Ramos (cell line): Measurements from ENCODE around the gene FAM237B.
"Not testable (repeated sequence)": the region's sequence is repeated elsewhere in the genome, so short reads cannot be mapped to it uniquely, and the experiment has no call there.

Experiments
- in situ Hi-C: fragments of 300-500 bp; cut with MboI; formaldehyde crosslinking; loops from one replicate; pipeline ENCODE4 v1.14.3; 2022; ENCODE audit warnings: low sequenced_read_pairs; ENCODE audit not compliant: unreplicated experiment

FAM237B gene

DNA sequence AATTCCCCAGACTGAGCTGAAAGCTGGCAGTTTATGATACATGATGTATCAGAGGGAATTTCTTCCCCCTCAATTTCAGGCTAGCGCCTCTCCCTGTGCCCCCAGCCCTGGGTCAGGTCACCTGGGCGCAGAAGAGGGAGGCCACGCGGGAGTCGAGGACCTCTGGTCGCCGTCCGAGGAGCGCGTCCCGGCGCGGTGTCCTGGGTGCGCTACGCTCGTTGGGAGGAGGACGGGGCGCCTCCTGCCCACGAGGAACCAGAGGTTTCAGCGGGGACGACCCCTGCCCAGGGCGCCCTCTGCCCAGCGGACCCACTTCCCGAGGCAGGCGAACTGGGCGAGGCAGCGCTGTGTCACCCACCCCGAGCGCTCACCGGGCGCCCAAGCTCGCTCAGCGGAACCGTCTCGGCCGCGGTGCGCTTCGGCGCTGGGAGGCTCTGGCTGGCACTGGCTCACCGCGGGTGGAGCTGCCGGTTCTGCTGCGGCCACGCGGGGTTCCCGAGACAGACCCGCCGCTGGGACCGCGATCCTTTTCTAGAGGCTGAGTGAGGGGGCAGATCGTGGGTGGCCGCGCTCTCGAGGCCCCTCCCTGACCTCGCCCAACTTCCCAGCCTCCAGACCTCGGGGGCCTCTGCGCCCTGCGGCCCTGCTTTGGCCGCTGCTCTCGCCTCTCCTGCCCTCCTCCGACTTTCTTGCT, at the start of gene FAM237B:
FAM237B (minus strand) TSS at position 504 of the 694 bp plus-strand sequence. CDS start 1,556 bp downstream, outside the sequence.
- in situ Hi-C loops = no loop called here

DNA sequence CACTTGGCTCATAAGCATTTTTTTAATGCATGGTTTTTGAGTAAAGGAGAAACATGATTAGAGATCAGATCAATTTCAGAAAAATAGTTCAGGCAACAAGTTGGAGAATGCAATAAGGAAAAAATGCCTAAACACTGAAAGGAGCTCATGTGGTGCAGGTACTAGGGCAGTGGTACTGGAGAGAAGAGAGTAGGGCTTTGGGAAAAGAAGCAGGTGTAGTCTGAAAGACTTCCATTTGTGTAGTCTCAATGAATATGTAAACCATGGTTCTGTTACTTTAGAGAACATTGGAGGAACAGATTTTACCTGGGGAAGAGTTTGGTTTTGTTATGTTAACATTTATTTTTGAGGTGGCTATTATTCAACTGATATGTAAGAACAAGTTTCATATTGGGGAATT, 30.9 kb upstream of the FAM237B start:
- in situ Hi-C loops = no loop called here

GRCh38 chr7:90350032-90350431, 28.9 kb upstream of the FAM237B start:
- in situ Hi-C loops = not testable (repeated sequence)

- in situ Hi-C loops = no loop called here
Measured at GRCh38 chr7:90349305-90349704, 28.2 kb upstream of the FAM237B start.

DNA sequence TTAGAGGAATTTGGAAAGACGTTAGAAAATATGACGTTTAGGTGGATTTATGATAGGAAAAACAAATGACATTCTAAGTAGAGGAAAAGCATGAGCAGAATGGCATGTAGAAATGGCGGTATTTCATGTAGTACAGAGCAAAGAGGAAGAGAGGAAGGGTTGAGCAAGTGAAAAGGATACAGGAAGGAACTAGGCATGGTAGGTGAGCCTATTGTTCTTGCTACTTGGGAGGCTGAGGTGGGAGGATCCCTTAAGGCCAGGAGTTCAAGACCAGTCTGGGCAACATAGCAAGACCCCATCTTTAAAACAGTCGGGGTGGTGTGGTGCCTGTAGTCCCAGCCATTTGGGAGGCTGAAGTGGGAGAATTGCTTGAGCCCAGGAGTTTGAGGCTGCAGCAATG, 26.7 kb upstream of the FAM237B start:
- in situ Hi-C loops = no loop called here

GRCh38 chr7:90346336-90347125, 25.4 kb upstream of the FAM237B start, which contains the start of gene GTPBP10:
Gene GTPBP10, plus strand, starts transcription at chr7:90346716. Its CDS starts 26 bp downstream, at chr7:90346742.
- in situ Hi-C loops = no loop called here

DNA sequence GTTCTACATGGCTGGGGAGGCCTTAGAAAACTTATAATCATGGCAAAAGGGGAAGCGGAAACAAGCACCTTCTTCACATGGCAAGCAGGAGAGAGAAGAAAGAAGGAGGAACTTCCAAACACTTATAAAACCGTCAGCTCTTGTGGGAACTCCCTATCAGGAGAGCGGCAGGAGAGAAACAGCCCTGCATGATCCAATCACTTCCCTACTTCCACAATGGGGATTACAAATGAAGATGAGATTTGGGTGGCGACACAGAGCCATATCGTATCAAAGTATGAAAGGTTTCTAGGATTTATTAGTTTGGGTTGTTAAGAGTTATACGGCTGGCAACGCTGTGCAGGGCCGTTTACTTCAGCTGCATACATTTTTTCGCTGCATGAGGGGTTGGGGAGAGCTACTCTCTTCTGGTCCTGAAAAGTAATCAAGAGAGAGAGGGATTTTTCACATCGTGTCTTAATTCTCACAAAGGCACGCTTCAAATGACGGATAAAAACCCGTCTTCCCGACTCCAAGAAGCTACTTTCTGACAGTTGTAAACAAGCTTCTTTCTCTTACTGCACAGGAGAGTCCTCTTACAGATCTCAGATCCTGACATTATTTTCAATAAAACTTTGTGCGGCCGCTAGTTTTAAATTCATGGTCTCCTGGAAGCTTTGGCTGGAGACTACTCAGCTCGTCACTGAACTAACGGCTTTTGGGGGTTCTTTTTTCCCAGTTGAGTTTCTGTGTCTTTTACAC, 24.7 kb upstream of the FAM237B start:
- in situ Hi-C loops = no loop called here

GRCh38 chr7:90345016-90345415, 23.9 kb upstream of the FAM237B start:
- in situ Hi-C loops = no loop called here

GRCh38 chr7:90337106-90337505, 16.0 kb upstream of the FAM237B start:
- in situ Hi-C loops = no loop called here

DNA sequence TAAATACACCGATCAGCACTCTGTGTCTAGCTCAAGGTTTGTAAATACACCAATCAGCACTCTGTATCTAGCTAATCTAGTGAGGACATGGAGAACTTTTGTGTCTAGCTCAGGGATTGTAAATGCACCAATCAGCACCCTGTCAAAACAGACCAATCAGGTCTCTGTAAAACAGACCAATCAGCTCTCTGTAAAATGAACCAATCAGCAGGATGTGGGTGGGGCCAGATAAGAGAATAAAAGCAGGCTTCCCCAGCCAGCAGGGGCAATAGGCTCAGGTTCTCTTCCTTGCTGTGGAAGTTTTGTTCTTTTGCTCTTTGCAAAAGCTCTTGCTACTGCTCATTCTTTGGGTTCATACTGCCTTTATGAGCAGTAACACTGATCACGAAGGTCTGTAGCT, 13.8 kb upstream of the FAM237B start:
- in situ Hi-C loops = not testable (repeated sequence)

DNA sequence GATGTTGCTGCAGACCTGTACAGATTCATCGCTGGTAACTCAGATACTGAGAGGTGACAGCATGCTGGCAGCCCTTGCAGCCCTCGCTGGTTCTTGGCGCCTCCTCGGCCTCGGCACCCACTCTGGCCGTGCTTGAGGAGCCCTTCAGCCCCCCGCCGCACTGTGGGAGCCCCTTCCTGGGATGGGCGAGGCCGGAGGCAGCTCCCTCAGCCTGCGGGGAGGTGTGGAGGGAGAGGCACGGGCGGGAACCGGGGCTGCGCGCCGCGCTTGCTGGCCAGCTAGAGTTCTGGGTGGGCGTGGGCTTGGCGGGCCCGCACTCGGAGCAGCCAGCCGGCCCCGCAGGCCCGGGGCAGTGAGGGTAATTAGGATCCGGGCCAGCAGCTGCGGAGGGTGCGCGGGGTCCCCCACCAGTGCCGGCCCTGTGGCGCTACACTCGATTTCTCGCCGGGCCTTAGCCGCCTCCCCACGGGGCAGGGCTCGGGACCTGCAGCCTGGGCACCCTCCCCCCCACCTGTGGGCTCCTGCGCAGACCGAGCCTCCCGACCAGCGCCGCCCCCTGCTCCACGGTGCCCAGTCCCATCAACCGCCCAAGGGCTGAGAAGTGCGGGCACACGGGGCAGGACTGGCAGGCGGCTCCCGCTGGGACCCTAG, 13.2 kb upstream of the FAM237B start:
- in situ Hi-C loops = no loop called here

GRCh38 chr7:90326500-90326899, 5.4 kb upstream of the FAM237B start:
- in situ Hi-C loops = no loop called here

GRCh38 chr7:90322837-90323236, 1.7 kb upstream of the FAM237B start:
- in situ Hi-C loops = no loop called here

GRCh38 chr7:90320418-90320800, 695 bp downstream of the FAM237B start:
- in situ Hi-C loops = no loop called here

DNA sequence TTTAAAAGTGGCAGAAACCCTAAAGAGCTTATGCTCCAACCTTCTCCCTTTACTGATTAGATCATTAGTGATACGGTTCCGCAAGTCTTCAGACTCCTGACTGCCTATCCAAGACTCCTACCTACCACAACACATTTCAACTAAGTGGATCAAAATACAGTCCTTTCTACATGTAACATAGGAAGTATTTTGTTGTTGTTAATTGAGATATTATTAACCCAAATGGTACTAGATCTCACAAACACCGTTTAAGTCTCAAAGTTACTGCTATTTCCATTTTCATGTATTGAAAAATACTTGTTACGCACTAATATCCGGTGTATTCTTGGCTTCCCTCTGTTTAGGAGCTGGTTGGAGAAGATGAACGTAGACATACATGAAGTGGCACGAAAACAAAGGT, 1.1 kb downstream of the FAM237B start:
- in situ Hi-C loops = no loop called here

DNA sequence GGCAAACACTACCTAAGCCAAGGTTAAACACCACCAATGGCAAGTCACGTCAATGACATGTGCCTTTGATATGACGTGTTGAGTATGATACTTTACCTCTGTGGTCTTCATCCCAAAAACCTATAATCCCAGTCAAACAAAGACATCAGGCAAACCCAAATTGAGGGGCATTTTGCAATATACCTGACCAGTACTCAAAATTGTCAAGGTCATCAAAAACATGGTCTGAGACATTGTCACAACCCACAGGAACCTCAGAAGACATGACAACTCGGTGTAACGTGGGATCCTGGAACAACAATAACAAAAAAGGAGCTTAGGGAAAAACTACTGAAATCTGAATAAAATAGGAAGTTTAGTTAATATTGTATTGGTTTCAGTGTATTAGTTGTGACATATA, 7.2 kb downstream of the FAM237B start:
- in situ Hi-C loops = no loop called here

GRCh38 chr7:90312745-90313144, 8.4 kb downstream of the FAM237B start:
- in situ Hi-C loops = no loop called here

DNA sequence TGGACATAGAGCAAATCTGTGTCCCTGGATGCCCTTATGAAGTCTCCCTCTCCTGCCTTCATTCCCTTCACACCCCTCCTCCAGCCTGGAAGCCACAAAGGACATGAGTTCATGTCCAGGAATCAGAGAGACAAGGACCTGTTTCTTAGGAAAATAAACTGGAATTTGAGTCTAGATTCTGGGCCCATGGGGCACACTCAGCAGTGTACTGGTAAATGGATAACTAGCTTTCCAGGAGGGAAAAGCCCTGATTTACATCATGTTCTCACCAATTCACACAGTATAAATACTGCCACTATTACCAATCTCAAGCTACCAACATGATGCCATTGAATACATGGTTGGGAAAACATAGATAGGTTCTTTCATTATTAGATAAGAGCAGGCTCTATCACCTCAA, 9.9 kb downstream of the FAM237B start:
- in situ Hi-C loops = no loop called here

GRCh38 chr7:90309872-90310271, 11.2 kb downstream of the FAM237B start:
- in situ Hi-C loops = no loop called here

GRCh38 chr7:90303241-90303640, 17.9 kb downstream of the FAM237B start:
- in situ Hi-C loops = no loop called here
